Measurements from ENCODE around the gene ADGRL2. TPM values are rescaled to one million over a fixed set of nuclear protein-coding genes. Genes with fewer than 3 reads are reported as not detected.

The ADGRL2 gene
- total RNA-seq, 1 experiment from 2014 or later: 0.20 TPM

GRCh38 chr1:81894867-81895266, 94.1 kb downstream of the ADGRL2 start:
- no peaks in the 10 kb centered on the region for H4K20me1 ChIP-seq (ENCODE audit: insufficient read depth)
- H3K9ac ChIP-seq (ENCODE audit: low read length): no peak overlapping the region
- no peak for ATAC-seq
- no peaks in the 10 kb centered on the region for H3K79me2 ChIP-seq (ENCODE audit: insufficient read depth, low read length)
- RAD21 ChIA-PET (ENCODE audit: low non-redundant PET in 1 of 2, low total read pairs in 2 of 2, uncharacterized antibody in 2 of 2, unreplicated experiment in 2 of 2): no interaction called here
- intact Hi-C loops (cut with micrococcal nuclease): no loop called here
- H3K4me1 ChIP-seq (ENCODE audit: control insufficient read depth in 1 of 2, insufficient read depth in 2 of 2, low read length in 2 of 2): no peaks in the 10 kb centered on the region
- H3K9me3 ChIP-seq (ENCODE audit: control insufficient read depth in 1 of 2, insufficient read depth in 1 of 2, low read depth in 1 of 2, low read length in 2 of 2): no peaks in the 10 kb centered on the region
- no peak overlapping the region for H2AFZ ChIP-seq (ENCODE audit: low read depth, low read length, poor library complexity, severe bottlenecking)
- CTCF ChIA-PET: no interaction called here
- BruUV-seq (replicated peaks): no TSS peak
- no peak for TF ChIP-seq ATF3 (IDR thresholded peaks at IDR 0.05)
- no peak for TF ChIP-seq FOSL1 (IDR thresholded peaks at IDR 0.05; ENCODE audit: low read depth)
- TF ChIP-seq ELF1 (IDR thresholded peaks at IDR 0.05; ENCODE audit: borderline replicate concordance, low read depth): no peak
- TF ChIP-seq POLR2A (IDR thresholded peaks at IDR 0.05; ENCODE audit: borderline replicate concordance, extremely low read depth, insufficient read depth, insufficient read length): no peak
- TF ChIP-seq SRF (IDR thresholded peaks at IDR 0.05; ENCODE audit: low read depth): no peak
- TF ChIP-seq CBX3 (IDR thresholded peaks at IDR 0.05; ENCODE audit: low read depth): no peak
- TF ChIP-seq SIN3A (IDR thresholded peaks at IDR 0.05; ENCODE audit: low read depth): no peak
- no peak for TF ChIP-seq CTCF (IDR thresholded peaks at IDR 0.05 in 2 of 3, conservative IDR thresholded peaks at IDR 0.05 in 1 of 3; ENCODE audit: borderline replicate concordance in 1 of 3, insufficient read depth in 1 of 3, low read depth in 2 of 3, low read length in 2 of 3)
- no peak for TF ChIP-seq YY1 (IDR thresholded peaks at IDR 0.05; ENCODE audit: extremely low read depth, insufficient replicate concordance, low read depth, low read length)
- TF ChIP-seq EZH2 (IDR thresholded peaks at IDR 0.05): no peak
- TF ChIP-seq RAD21 (IDR thresholded peaks at IDR 0.05; ENCODE audit: low read depth): no peak
- no peak for TF ChIP-seq ZBTB33 (IDR thresholded peaks at IDR 0.05; ENCODE audit: extremely low read depth, insufficient replicate concordance, low read length)
- TF ChIP-seq EZH2phosphoT487 (IDR thresholded peaks at IDR 0.05; ENCODE audit: borderline replicate concordance): no peak
- no peak for TF ChIP-seq SP1 (IDR thresholded peaks at IDR 0.05; ENCODE audit: low read depth)
- no peak for TF ChIP-seq CEBPB (IDR thresholded peaks at IDR 0.05; ENCODE audit: low read depth)
- TF ChIP-seq TCF7L2 (IDR thresholded peaks at IDR 0.05; ENCODE audit: borderline replicate concordance, extremely low read depth, insufficient read depth, insufficient read length): no peak
- 0 out of 2 replicates have a peak, but pooled peaks cover 7% of the 10 kb centered on the region for H3K27me3 ChIP-seq (ENCODE audit: insufficient read depth, low read length)
- no peaks in the 10 kb centered on the region for H3K9me2 ChIP-seq (ENCODE audit: insufficient read depth)
- POLR2A ChIA-PET: no interaction called here
- no peaks in the 10 kb centered on the region for H3K36me3 ChIP-seq (ENCODE audit: control insufficient read depth in 1 of 2, insufficient read depth in 2 of 2, low read length in 2 of 2)
- H3K4me2 ChIP-seq (ENCODE audit: low read length): no peak overlapping the region
- DNase-seq (ENCODE audit: low read depth, low spot score): no peak
- no peak overlapping the region for H3K4me3 ChIP-seq (replicated peaks in 1 of 2; ENCODE audit: low read depth in 1 of 2, low read length in 2 of 2)
- H3K27ac ChIP-seq (ENCODE audit: low read depth, low read length): no peak overlapping the region
